Urothelium cell line (cell line): ENCODE results near the gene SCEL.

ENCODE experiments used
- DNase-seq: peaks from one replicate; pipeline ENCODE4 v3.0.0; 2011; ENCODE audit warnings: low spot score, mixed read lengths
- FAIRE-seq: peaks from 2 replicates; lab custom pipeline; 2011; peaks lifted over from hg19 to GRCh38; lab: Jason Lieb, UNC

SCEL gene

DNA sequence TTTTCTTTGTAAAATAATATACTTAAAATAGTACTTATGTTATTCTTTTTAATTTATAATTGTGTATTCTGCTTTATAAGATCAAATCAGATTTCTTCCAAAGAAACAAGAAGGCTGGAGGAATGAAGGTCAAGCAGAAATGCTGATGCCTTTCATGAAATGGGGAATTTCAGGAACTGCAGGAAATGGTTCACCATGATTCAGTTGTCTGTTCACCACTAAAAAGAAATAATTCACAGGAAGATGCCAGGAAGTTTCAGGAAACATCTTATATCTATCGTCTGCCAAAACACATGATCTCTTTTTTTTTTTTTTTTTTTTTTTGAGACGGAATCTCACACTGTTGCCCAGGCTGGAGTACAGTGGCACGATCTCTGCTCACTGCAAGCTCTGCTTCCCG, 15.7 kb upstream of the SCEL start:
- FAIRE-seq = no peak
- no peak for DNase-seq

DNA sequence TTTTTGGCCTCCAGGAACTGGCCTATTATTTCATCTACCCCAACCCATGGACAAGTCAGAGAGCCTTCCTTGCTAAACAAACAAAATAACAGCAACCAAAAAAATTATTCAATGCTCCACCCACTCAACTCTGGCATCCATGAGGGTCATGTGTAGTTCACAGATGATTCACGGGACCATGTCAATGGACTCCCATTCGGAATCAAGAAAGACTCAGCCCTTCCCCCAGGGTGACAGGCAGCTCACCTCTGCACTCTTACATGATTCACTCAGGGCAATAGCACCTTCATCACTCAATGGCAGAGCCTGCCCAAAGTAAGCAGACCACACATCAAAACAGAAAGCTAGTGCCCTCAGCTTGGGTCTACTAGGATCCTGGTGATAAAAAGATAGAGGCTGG, 14.3 kb upstream of the SCEL start:
- FAIRE-seq (no peak), DNase-seq (peak; percentile 25)

DNA sequence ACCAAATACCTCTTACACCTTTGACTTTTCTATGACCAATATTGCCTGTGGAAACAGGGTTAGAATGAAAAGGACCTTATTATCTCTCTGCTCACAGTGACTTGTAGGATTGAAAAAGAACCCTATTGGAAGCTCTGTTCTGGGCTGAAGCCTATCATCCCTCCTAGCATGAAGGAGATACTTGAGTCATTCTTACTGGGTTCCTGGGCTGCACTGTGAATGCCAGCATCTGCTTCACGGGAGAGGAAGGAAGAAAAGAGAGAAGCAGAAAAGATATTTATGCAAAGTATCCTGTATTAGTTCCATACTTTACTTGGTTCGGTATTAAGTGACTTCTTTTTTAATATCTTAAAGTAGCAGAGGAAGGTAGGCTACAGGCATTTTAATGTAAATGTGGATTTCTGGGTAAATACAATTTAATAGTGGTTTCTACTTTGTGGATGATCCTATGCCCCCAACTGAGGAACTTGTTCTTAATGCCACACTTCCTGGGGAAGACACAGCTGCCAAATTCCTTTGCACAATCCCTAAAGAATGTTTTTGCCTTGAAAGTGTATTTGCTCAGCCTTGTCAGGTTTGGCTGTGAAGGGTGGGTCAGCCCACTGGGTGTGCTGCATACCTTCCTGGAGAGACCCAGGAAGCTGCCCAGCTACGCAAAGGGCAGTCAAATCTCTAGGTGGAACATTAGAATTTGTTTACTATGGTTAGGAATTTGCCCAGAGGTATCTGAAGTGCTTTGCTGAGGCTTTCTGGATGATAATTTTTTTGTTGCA, 13.7 kb upstream of the SCEL start:
- FAIRE-seq = no peak
- peak; percentile 50 for DNase-seq

DNA sequence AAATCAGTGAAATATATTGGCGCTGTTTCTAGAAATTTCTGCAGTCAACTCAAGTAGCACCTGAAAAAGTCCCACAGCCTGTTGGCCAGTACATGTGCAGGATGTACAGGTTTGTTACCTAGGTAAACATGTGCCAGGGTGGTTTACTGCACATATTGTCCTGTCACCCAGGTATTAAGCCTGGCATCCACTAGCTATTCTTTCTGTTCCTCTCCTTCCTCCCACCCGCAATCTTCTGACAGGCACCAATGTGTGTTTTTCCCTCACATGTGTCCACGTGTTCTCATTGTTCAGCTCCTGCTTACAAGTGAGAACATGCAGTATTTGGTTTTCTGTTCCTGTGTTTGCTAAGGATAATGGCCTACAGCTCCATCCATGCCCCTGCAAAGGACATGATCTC, 13.1 kb upstream of the SCEL start:
- no peak for FAIRE-seq
- DNase-seq = no peak

DNA sequence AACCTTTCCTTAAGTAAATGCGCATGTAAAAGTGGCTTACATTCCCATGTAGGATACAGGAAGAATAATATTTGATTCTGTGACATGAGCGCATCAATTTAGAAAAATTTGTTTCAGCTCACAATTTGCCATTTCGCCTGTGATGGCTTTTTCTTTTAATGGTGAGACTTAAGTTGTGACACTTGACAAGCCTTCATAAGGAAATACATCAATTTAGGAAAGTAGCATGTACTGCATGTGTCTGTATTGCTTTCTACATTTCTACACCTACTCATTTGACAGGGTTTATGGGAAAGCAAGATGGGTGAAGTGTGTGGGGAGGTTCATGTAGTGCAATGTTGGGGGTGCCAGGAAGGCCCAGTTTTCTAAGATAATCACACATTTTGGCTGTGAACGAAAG, 12.1 kb upstream of the SCEL start:
- no peak for DNase-seq
- FAIRE-seq = no peak

DNA sequence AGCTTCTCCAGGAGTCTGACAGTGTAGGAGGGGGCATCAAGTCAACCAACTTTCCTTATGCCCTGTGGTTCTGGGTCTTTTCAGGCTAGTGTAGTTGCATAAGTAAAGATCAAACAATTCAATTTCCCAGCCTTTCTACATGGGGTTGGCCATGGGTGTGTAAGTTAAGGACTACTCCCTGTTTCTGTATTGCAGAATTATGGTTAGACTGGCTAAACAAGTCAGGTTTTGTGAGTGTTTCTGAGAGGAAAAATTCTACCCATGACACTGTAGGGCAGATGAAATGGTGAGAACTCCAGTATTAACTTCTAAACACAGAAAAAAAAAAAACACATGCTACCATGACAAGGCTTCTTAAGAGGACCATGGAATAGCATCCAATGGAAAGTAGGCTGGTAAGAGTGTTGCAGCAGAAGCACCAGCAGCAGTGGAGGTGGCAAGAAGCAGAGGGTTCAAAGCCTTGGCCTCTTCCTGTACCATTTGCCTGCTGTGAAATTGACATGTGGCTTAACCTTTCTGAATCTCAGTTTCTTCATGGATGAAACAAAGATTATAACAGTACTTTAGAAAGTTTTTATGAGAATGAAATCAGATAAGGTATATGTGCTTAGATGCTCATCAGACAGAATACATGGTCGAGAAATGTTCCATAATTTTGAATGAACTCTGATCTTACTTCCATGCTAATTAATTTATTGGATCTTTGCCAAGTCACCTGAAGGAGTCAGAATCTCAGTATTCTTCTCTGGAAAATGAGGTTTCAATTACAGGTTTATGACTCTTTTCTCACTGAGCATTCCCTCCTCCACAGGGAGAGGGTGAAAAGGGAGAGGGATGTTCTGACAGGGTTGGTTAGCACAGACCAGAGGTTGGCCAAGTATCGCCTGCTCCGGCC, 11.4 kb upstream of the SCEL start:
- FAIRE-seq (no peak), DNase-seq (no peak)

DNA sequence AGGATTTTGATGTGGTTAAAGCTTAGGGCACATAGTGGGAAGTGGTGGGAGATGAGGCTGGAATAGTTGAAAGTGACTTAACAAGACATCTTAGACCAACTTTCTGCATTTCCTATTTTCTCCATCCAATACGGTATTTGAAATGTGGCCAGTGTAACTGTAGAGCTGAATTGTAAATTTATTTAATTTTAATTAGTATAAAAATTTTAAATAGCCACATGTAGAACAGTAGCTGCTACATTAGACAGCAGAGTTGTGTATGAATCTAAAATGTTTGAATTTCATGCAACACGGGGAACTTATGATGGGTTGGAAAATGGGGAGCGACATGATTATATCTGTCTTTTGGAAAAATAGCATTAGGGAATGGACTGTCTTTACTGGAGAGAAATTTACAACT, 7.1 kb upstream of the SCEL start:
- FAIRE-seq = no peak

DNA sequence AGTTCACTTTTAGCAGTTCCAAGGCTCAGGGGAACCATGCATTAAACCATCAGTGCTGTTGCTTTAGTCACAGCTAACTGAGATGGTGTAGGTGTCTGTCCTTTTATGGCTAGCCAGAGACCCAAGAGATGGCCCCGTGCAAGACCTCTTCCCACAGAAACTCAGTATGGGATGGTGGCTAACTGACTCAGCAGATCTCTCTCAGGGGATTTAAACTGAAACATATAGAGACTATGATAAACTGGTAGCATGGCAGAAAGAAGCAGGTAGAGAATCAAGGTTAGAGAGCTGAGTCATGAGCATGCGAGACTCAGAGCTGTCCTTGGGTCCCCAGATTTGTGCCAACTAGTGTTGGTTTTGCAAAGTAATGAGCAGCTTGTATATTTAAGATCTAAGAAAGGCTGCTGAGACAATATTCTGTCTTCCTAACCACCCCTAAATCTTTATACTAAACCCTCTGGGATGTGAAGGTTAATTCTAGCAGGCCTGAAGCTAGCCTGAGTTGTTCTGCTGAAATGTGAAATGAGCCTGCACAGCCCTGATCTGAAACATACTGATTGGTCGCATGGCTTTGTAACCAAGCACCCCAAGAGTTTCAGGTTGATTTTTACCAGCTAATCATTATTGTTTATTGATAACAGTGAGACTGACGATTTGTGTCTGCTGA, 6.5 kb upstream of the SCEL start:
- no peak for FAIRE-seq
- no peak for DNase-seq

More for the DNA sequence above, 7.1 kb upstream of the SCEL start:
- no peak for DNase-seq

DNA sequence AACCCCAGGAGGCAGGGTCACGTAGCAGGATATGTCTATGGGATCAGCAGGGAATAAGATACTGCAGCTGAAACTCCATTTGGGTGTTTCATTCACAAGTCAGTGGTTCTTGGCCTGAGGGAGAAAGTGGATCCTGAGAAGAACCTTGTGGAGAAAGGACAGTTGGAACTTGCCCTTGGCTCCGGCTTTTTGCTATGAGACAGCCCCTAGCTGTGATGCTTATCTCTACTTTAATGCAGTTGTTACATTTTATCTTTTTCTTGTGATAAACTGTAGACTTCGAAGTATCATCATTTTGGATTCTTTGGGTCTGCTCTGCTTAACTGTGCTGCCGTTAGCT, 6.0 kb upstream of the SCEL start:
- DNase-seq (no peak), FAIRE-seq (no peak)

DNA sequence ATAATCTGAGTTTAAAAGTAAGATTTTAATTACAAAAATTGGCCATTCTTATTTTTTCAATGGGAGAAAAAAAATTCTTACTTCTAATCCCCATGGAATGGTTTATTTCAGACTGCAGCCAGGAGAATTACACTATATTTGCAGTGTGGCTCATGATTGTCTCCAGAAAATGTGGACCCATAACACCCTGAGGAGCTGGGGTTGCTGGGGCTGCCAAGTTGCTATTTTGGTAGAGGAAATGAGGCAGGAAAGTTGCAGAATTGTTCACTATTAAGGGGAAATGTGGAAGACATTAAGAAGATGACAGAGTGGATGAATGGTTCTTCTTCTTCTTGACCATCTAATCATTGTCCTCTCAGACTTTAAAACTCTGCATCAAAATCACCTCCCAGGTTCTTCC, 4.6 kb upstream of the SCEL start:
- FAIRE-seq (no peak), DNase-seq (no peak)

DNA sequence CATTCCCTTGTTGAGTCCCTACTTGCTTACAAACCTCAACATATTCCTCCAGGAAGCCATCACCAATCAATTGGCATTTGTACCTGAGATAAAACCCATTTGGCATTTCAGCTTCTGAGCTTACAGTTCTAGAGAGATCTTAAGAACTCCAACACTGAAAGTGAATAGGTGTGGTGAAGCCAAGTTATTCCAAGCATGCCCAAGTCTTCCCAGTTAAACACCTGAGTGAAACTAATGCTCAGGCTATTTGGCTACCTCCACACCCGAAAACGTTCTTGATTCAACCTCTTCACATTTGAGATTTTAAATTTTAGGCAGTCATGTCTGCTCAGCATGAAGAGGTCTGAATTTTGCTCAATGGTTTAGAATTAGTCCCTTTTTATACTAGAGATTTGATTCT, 2.5 kb upstream of the SCEL start:
- no peak for FAIRE-seq

DNA sequence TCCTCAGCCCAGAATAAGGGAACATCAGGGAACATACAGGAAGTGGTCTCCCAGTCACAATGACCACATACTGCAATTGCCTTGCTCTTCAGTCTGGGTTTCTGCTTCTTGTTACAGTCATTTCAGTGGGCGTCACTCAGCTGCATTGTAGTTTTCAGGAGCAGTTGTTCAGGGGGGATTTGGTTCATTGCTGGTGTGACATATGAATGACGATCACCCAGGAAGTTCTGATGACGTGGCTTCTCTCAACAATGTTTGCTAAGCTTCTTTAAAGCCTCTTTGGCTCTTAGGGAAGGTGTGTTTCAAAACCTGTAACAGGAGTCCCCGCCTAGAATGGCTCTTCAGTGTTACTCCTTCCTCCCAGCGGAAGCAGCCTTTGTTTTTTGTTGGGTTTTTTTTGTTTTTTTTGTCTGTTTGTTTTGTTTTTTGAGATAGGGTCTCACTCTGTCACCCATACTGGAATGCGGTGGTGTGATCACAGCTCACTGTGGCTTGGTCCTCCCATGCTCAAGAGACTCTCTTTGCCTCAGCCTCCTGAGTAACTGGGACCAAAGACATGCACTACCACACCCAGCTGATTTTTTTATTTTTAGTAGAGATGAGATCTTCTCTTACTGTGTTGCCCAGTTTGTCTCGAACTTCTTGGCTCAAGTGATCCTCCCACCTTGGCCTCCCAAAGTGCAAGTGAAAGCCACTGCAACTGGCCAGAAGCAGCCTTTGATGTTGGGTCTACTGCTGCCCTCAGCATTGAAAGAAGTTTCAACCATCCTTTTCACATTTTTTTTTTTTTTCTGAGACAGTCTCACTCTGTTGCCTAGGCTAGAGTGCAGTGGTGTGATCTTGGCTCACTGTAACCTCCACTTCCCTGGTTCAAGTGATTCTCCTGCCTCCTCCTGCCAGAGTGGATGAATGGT, 1.4 kb upstream of the SCEL start:
- peak; percentile 14 for DNase-seq
- FAIRE-seq = no peak

More for the DNA sequence above, 2.5 kb upstream of the SCEL start:
- DNase-seq = no peak

DNA sequence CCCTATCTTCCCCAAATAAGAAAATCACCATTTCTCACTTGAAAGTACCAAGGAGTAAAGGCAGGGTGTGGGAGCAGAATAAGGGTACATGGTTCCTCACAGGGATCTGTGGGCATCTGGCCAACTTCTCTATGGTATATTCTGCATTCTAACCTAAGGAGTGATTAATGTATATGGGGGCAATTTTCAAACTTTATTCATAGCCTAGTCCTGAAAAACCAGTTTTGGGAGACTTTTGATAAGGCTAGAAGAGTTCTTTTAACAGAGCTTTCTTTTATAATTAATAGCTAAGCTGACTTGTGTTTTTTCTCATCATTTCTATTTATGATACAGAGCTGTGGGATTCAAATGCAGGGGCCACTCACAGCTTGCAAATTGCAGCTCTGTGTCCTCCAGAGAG, 852 bp downstream of the SCEL start:
- no peak for FAIRE-seq
- DNase-seq = no peak

DNA sequence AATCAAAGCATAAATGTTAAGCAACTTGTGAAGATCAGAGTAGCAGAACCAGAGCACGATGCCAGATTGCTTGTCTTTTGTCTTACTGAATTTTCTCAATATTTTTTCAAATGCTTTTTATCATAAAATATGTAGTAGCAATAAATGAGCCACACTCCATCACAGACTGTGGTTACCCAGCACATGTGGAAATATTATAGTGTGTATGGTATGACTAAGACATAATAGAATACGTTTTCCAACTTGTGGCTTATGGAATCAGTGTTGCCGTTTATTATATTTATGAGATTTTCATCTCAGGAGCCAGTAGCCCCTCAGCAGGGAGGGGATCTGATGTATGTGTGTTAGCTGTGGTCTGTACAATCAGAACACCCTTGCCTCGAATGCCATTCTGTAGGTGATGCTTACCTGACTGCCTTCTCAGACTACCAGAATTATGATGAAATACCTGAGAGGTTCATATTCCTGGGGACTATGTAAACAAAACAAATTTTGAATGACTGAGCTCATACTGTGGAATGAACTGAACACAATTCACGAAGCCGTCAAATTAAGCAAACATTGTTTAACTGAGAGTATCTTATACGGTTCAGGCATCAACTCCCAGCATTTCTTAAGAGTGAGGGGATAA, 1.9 kb downstream of the SCEL start:
- FAIRE-seq = no peak
- DNase-seq = no peak

DNA sequence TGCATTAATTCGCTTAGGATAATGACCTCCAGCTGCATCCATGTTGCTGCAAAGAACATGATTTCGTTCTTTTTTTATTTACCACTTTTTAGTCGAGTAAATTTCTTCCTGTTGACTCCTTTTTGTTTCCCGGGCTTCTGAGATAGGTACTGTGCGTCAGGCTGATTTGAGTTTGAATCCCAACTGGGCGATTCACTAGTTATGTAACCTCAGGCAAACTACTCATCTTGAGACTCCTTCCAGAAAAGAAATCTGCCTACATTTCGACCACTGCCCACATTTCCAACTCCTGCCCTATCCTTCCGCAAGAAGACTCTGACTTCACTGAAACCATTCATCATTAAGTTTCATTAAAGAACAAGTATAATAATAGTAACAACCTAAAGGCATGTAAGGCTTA, 8.2 kb downstream of the SCEL start:
- FAIRE-seq (no peak), DNase-seq (no peak)

DNA sequence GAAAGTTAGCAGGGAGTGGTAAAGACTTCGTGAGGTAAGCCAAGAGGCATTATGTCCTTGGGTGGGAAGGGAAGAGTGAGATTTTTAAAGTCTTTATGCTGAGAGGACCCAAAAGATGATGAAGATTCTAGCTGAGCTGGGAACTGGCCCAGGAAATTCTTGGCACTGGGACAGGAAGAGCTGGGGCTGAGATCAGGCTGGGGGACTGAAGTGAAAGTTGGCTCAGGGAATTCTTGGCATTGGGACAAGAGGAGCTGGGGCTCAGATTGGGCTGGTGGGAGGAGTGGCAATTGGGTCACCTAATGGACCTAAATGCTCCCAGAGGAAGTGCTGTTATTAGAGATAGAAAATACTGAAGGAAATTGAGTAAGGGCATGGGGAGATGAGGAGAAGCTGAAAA, 8.8 kb downstream of the SCEL start:
- DNase-seq (peak; percentile 54), FAIRE-seq (no peak)

DNA sequence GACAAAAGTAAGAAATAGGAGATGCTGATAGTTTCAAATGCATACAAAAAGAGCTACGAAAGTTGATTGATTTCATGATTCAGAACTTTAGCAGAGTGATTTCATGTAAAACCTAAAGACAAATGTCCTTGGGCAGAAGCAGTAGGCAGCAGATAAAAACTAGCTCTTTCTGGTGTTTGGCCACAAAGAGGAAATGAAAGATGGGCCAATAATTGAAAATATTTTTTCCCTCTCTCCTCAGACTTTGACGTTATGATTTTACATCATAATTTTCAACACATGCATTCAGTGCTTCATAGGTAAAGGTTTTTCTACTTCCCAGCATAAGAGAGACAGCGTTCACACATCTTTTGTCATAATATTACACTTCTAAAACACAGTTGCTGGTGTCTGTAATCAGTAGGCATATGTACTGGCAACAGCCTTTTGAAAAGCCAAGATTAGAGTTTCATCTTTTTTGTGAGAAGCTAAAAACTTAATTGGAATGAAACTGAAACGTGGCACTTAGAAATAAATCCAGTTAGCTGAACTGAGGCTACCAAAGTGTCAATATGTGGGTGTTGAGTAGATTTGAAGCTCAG, 9.3 kb downstream of the SCEL start:
- FAIRE-seq = no peak
- DNase-seq = no peak

DNA sequence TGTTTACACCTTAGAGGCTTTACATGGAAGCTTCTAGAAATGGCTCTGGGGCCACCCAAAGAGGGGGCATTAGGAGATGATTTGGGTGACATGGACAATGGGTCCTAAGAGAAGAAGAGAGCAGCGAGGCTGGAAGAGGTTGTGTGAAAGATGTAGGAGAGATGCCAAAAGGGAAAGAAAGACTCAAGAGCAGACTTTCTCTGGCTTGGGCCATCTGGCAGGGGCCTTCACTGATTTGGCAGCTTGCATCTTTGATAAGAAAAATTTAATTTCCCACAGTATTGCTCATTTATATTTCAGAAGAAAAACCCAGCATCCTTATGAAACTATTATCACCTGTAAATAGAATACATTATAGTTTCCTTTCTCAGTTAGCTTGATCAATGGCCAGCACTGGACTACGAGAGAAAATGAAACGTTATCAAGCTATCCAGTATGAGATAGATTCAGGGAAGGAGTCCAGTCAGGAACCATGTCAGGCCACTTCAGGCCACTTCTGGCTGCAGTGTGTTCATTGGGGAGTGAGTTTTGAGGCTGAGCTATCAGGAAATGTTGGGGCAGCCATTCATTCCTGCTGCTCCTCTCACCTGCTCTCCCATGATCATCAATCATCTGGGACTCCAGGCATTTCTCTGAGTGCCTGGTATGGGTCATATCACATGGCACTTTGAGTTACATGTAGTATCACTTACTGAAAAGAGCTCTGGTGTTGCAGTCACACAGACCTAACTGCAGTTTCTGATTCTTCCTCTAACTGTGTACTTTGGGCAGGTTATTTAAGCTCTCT, 10.3 kb downstream of the SCEL start:
- FAIRE-seq (no peak), DNase-seq (no peak)

DNA sequence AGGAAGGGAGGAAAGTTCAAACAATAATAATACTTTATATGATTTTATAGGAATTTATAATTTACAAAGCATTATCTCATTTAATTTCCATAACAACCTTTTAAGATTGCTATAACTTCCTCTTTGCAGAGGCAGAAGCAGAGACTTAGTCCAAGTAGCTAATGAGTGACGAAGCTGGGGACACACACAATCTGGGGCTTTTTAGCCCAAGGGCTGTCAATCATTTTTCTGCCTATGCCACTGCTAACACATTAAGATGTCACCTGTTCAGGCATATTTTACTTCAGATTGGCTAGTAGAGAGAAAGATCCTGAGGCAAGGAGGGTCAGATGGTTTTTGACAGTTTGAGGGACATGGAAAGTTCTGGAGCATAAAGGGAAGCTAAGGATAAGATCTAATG, 12.6 kb downstream of the SCEL start:
- no peak for FAIRE-seq

More for the DNA sequence above, 12.6 kb downstream of the SCEL start:
- DNase-seq = no peak
